H9 (cell line): ENCODE data around the gene SLC38A1. TPM values are rescaled to one million over a fixed set of nuclear protein-coding genes. Genes with fewer than 3 reads are reported as not detected.

Source experiments
- DNase-seq: peaks from one replicate; pipeline ENCODE4 v3.0.0-alpha.2; 2017
- H2AFZ ChIP-seq: one replicate; pipeline ENCODE4 v1.6.1; 2013; ENCODE audit warnings: mild to moderate bottlenecking, low read length, control low read depth, moderate library complexity
- H2AK5ac ChIP-seq: 2 replicates; pipeline ENCODE4 v1.6.1; 2013; ENCODE audit warnings: low read length, control low read depth, mixed read lengths; ENCODE audit not compliant: insufficient read length
- H2BK120ac ChIP-seq: one replicate; pipeline ENCODE4 v1.6.1; 2013; ENCODE audit warnings: low read depth, mild to moderate bottlenecking, low read length, control low read depth, inconsistent platforms; ENCODE audit not compliant: poor library complexity, severe bottlenecking
- H2BK12ac ChIP-seq: 2 replicates; pipeline ENCODE4 v1.6.1; 2013; ENCODE audit warnings: low read length, control low read depth, mixed read lengths, low read depth; ENCODE audit not compliant: insufficient read length
- H2BK15ac ChIP-seq: 2 replicates; pipeline ENCODE4 v1.6.1; 2013; ENCODE audit warnings: low read depth, low read length, control low read depth
- H2BK20ac ChIP-seq: one replicate; pipeline ENCODE4 v1.6.1; 2013; ENCODE audit warnings: low read depth, mild to moderate bottlenecking, low read length, control low read depth, inconsistent platforms; ENCODE audit not compliant: poor library complexity, severe bottlenecking
- H2BK5ac ChIP-seq: 2 replicates; pipeline ENCODE4 v1.6.1; 2013; ENCODE audit warnings: low read length, control low read depth, mixed read lengths; ENCODE audit not compliant: insufficient read length
- H3K14ac ChIP-seq: 2 replicates; pipeline ENCODE4 v1.6.1; 2013; ENCODE audit warnings: low read length, control low read depth; ENCODE audit not compliant: insufficient read depth
- H3K18ac ChIP-seq: 2 replicates; pipeline ENCODE4 v1.6.1; 2013; ENCODE audit warnings: low read depth, mild to moderate bottlenecking, mixed read lengths, low read length, control low read depth; ENCODE audit not compliant: insufficient read length
- H3K23ac ChIP-seq: 2 replicates; pipeline ENCODE4 v1.6.1; 2013; ENCODE audit warnings: low read length, control low read depth, mixed read lengths, low read depth; ENCODE audit not compliant: insufficient read length
- H3K23me2 ChIP-seq: 2 replicates; pipeline ENCODE4 v1.6.1; 2013; ENCODE audit warnings: low read depth, mild to moderate bottlenecking, mixed read lengths, low read length, control low read depth; ENCODE audit not compliant: insufficient read length, poor library complexity, severe bottlenecking
- H3K27ac ChIP-seq: 2 replicates; pipeline ENCODE4 v1.5.1; 2013; ENCODE audit warnings: low read length, control low read depth, mixed read lengths, low read depth; ENCODE audit not compliant: insufficient read length
- H3K27me3 ChIP-seq: 2 replicates; pipeline ENCODE4 v1.6.1; 2013; ENCODE audit warnings: low read length, control low read depth, inconsistent platforms; ENCODE audit not compliant: insufficient read depth
- H3K4ac ChIP-seq: 2 replicates; pipeline ENCODE4 v1.6.1; 2013; ENCODE audit warnings: low read depth, mild to moderate bottlenecking, control low read depth, inconsistent platforms, low read length, moderate library complexity
- H3K4me1 ChIP-seq: 2 replicates; pipeline ENCODE4 v1.6.1; 2013; ENCODE audit warnings: low read length, control low read depth, inconsistent platforms; ENCODE audit not compliant: insufficient read depth
- H3K4me2 ChIP-seq: 2 replicates; pipeline ENCODE4 v1.6.1; 2013; ENCODE audit warnings: low read length, control low read depth, mixed read lengths; ENCODE audit not compliant: insufficient read length, insufficient read depth
- H3K56ac ChIP-seq: 2 replicates; pipeline ENCODE4 v1.6.1; 2013; ENCODE audit warnings: low read depth, mild to moderate bottlenecking, mixed read lengths, low read length, control low read depth; ENCODE audit not compliant: insufficient read length
- H3K79me1 ChIP-seq: 2 replicates; pipeline ENCODE4 v1.6.1; 2013; ENCODE audit warnings: low read depth, mild to moderate bottlenecking, moderate library complexity, low read length, control low read depth, inconsistent platforms; ENCODE audit not compliant: insufficient read depth, poor library complexity, severe bottlenecking
- H3K79me2 ChIP-seq: 2 replicates; pipeline ENCODE4 v1.6.1; 2013; ENCODE audit warnings: low read length, control low read depth, inconsistent platforms; ENCODE audit not compliant: insufficient read depth
- H3K9ac ChIP-seq: 2 replicates; pipeline ENCODE4 v1.6.1; 2013; ENCODE audit warnings: low read length, control low read depth, mixed read lengths; ENCODE audit not compliant: insufficient read length; ENCODE audit errors: extremely low read depth
- H3K9me3 ChIP-seq: one replicate; pipeline ENCODE4 v1.6.1; 2013; ENCODE audit warnings: low read depth, low read length, inconsistent platforms; ENCODE audit not compliant: control insufficient read depth
- H3T11ph ChIP-seq: one replicate; pipeline ENCODE4 v1.6.1; 2013; ENCODE audit warnings: mild to moderate bottlenecking, low read length, control low read depth, inconsistent platforms
- H4K20me1 ChIP-seq: one replicate; pipeline ENCODE4 v1.6.1; 2013; ENCODE audit not compliant: control insufficient read depth, insufficient read length, insufficient read depth
- H4K5ac ChIP-seq: 2 replicates; pipeline ENCODE4 v1.6.1; 2013; ENCODE audit warnings: low read depth, mild to moderate bottlenecking, mixed read lengths, low read length, control low read depth; ENCODE audit not compliant: insufficient read length
- H4K8ac ChIP-seq: replicated peaks from 2 replicates; pipeline ENCODE4 v1.6.1; 2013; ENCODE audit warnings: low read length, control low read depth, mixed read lengths, low read depth; ENCODE audit not compliant: insufficient read length
- H4K91ac ChIP-seq: 2 replicates; pipeline ENCODE4 v1.6.1; 2013; ENCODE audit warnings: low read depth, mild to moderate bottlenecking, moderate library complexity, mixed read lengths, low read length, control low read depth; ENCODE audit not compliant: insufficient read length
- H3K27ac Mint-ChIP-seq, 3 experiments: 2 replicates in 2 of 3; 3 replicates in 1 of 3; pipeline ENCODE4 v1.8.0; 2020 to 2021; ENCODE audit warnings: mixed read lengths in 3 of 3, mild to moderate bottlenecking in 1 of 3, moderate library complexity in 1 of 3
- H3K27me3 Mint-ChIP-seq: 2 replicates; pipeline ENCODE4 v1.8.0; 2021; ENCODE audit warnings: low read depth, mild to moderate bottlenecking, moderate library complexity, mixed read lengths
- H3K36me3 Mint-ChIP-seq, 3 experiments: 2 replicates in 2 of 3; 3 replicates in 1 of 3; pipeline ENCODE4 v1.8.0; 2020 to 2021; ENCODE audit warnings: low read depth in 3 of 3, mixed read lengths in 3 of 3; ENCODE audit not compliant: insufficient read depth in 1 of 3
- H3K4me1 Mint-ChIP-seq, 2 experiments: 2 replicates each; pipeline ENCODE4 v1.8.0; 2020; ENCODE audit warnings: mixed read lengths in 2 of 2
- H3K4me3 Mint-ChIP-seq, 2 experiments: 2 replicates in 1 of 2; 3 replicates in 1 of 2; pipeline ENCODE4 v1.8.0; 2020 to 2021; ENCODE audit warnings: mild to moderate bottlenecking in 2 of 2, mixed read lengths in 2 of 2, moderate library complexity in 1 of 2
- H3K9me3 Mint-ChIP-seq, 2 experiments: 2 replicates in 1 of 2; 3 replicates in 1 of 2; pipeline ENCODE4 v1.8.0; 2020; ENCODE audit warnings: mild to moderate bottlenecking in 2 of 2, mixed read lengths in 2 of 2, moderate library complexity in 1 of 2
- WGBS: extraction: QIAGEN DNeasy Blood & Tissue Kit; methylation state at CpG from one replicate; pipeline ENCODE4 v1.1.7; 2013; ENCODE audit warnings: missing lambda C conversion rate, low lambda C conversion rate, mixed read lengths; ENCODE audit not compliant: insufficient read length; ENCODE audit errors: extremely low coverage; 5-methylcytosine and 5-hydroxymethylcytosine counted together
- total RNA-seq: library from RNA; stranded (reverse); gene quantifications from 2 replicates; pipeline ENCODE4 v1.2.1, GENCODE V29; 2021
- TF ChIP-seq, protein P1 (sequence below): fragments of 200-600 bp; sonication (generic); conservative IDR thresholded peaks from 3 replicates; pipeline ENCODE4 v1.8.0; 2021; ENCODE audit warnings: antibody characterized with exemption, mild to moderate bottlenecking

The SLC38A1 gene
- total RNA-seq, 1 experiment from 2014 or later, result 216 TPM

DNA sequence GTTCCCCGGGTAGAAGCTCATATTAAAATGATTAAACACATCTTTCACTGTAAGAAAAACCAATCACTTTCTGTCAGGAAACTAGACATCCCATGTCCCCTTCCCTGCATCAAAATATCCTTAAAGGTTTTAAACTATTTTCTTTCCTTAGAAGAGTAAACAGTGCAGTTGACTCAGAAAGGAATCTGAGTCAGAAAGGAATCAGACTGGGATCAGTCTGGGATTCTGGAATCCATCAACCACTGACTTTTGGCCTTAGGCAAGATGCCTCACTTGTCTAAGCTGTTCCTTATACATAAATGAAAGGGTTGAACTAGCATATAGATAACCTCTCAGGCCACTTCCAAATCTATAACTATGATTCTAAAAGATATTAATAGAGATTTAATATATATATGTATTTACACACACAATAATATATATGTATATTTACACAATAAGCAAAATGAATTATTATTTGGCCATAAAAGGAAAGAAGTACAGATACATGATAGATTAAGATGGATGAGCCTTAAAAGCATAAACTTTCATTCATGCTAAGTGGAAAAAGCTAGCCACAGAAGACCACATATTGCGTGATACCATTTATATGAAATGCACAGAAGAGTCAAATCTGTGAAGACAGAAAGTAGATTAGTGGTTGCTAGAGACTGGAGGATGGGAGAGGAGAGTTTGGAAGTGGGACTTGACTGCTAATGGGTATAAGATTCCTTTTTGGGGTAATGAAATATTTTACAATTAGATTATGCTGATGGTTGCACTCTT lies 114.4 kb downstream of the SLC38A1 start:
- Histone ChIP-seq H3K27me3 (no peaks in the 10 kb centered on the region), H2BK120ac (no peak overlapping the region), H4K91ac (no peak overlapping the region), H4K8ac (no peak overlapping the region), H3K23me2 (no peaks in the 10 kb centered on the region), H2BK20ac (no peak overlapping the region), H2AFZ (no peak overlapping the region), H3K79me2 (no peaks in the 10 kb centered on the region), H3K79me1 (no peaks in the 10 kb centered on the region), H3K4me1 (no peaks in the 10 kb centered on the region), H2BK5ac (no peak overlapping the region), H3K18ac (no peak overlapping the region), H3K4ac (no peak overlapping the region), H2BK15ac (no peak overlapping the region), H3K9ac (no peak overlapping the region), H3K14ac (no peak overlapping the region), H3K4me2 (no peak overlapping the region), H4K5ac (no peak overlapping the region), H2BK12ac (no peak overlapping the region), H3T11ph (no peak overlapping the region), H2AK5ac (no peak overlapping the region), H3K27ac (no peak overlapping the region), H3K9me3 (no peaks in the 10 kb centered on the region), H3K56ac (no peak overlapping the region), H3K23ac (no peak overlapping the region), H4K20me1 (no peaks in the 10 kb centered on the region)
- Mint-ChIP-seq H3K27me3 (no peaks in the 10 kb centered on the region), H3K36me3 (peaks cover 2 to 11% (median 8%) of the 10 kb centered on the region in 3 experiments; a peak in 6 of 7 replicates), H3K9me3 (peaks cover 8 to 10% of the 10 kb centered on the region in 2 experiments; a peak in 4 of 5 replicates), H3K4me3 (no peak overlapping the region), H3K4me1 (peaks cover 6 to 8% of the 10 kb centered on the region in 2 experiments; a peak in 3 of 4 replicates), H3K27ac (no peak overlapping the region)
- TF ChIP-seq, protein P1, sequence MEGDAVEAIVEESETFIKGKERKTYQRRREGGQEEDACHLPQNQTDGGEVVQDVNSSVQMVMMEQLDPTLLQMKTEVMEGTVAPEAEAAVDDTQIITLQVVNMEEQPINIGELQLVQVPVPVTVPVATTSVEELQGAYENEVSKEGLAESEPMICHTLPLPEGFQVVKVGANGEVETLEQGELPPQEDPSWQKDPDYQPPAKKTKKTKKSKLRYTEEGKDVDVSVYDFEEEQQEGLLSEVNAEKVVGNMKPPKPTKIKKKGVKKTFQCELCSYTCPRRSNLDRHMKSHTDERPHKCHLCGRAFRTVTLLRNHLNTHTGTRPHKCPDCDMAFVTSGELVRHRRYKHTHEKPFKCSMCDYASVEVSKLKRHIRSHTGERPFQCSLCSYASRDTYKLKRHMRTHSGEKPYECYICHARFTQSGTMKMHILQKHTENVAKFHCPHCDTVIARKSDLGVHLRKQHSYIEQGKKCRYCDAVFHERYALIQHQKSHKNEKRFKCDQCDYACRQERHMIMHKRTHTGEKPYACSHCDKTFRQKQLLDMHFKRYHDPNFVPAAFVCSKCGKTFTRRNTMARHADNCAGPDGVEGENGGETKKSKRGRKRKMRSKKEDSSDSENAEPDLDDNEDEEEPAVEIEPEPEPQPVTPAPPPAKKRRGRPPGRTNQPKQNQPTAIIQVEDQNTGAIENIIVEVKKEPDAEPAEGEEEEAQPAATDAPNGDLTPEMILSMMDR, result no peak
- DNase-seq, result no peak
- no CpG with 5 or more reads among the region's 2 CpGs for WGBS
